Nephron (organoid): ENCODE data around the gene STAM.

ENCODE experiments used
- H3K27ac Mint-ChIP-seq, 3 experiments: 2 replicates each; pipeline ENCODE4 v1.8.0; 2020; ENCODE audit warnings: mixed read lengths in 3 of 3, mild to moderate bottlenecking in 2 of 3, moderate library complexity in 1 of 3
- H3K27me3 Mint-ChIP-seq: 2 replicates; pipeline ENCODE4 v1.8.0; 2021; ENCODE audit warnings: low read depth, mild to moderate bottlenecking, moderate library complexity, mixed read lengths
- H3K36me3 Mint-ChIP-seq: 2 replicates; pipeline ENCODE4 v1.8.0; 2020; ENCODE audit warnings: low read depth, mixed read lengths
- H3K4me1 Mint-ChIP-seq: 2 replicates; pipeline ENCODE4 v1.8.0; 2020; ENCODE audit warnings: mixed read lengths
- H3K4me3 Mint-ChIP-seq, 3 experiments: 2 replicates each; pipeline ENCODE4 v1.8.0; 2020; ENCODE audit warnings: mild to moderate bottlenecking in 3 of 3, mixed read lengths in 3 of 3, moderate library complexity in 2 of 3
- H3K9me3 Mint-ChIP-seq: 2 replicates; pipeline ENCODE4 v1.8.0; 2020; ENCODE audit warnings: mixed read lengths
- TF ChIP-seq, protein P1 (sequence below), 3 experiments: fragments of 200-600 bp; sonication (generic); IDR thresholded peaks; one replicate each; pipeline ENCODE4 v1.5.0; 2021; ENCODE audit warnings: antibody characterized with exemption in 3 of 3; ENCODE audit not compliant: unreplicated experiment in 3 of 3

Gene STAM

DNA sequence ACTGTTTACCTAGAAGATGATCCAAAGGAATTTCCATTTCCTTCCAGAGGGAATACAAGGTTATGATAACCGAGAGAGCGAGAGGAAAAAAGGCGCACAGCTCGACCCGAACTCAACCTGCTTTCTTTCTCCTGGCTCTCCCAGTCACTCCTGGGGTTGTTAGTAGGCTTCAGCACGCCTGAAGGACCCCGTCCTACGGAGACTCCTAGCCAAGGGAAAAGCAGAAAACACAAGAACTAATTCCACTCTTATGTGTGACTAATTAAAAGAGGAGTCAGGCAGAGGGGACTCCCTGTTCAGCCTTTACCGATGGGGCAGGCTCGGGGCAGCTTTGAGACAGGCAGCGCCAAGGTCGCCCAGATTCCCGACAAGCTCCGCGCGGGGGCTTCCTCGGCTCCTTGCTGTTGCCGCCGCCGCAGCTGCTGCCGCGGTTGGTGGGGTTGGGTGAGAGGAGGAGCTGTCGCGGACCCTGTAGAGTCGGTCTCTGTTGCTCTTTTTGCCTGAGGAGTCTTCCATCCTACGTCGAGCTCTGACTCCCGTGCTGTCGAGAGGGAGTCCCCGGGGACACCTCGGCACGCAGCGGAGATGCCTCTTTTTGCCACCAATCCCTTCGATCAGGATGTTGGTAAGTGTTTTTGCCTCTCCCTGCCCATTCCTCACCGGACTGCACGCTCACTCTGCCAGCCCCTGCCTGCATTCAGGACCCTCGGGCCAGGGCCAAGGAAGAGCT, at the start of gene STAM:
TSS of gene STAM (plus strand) at position 397 of the 730 bp plus-strand sequence. CDS start at position 586, 189 bp downstream.
- peak within 1 kb of the TSS; percentile 97 to 99 (median 98) for H3K4me3 Mint-ChIP-seq
- H3K9me3 Mint-ChIP-seq = peaks cover 7% of the 10 kb centered on the region
- TF ChIP-seq, protein P1, sequence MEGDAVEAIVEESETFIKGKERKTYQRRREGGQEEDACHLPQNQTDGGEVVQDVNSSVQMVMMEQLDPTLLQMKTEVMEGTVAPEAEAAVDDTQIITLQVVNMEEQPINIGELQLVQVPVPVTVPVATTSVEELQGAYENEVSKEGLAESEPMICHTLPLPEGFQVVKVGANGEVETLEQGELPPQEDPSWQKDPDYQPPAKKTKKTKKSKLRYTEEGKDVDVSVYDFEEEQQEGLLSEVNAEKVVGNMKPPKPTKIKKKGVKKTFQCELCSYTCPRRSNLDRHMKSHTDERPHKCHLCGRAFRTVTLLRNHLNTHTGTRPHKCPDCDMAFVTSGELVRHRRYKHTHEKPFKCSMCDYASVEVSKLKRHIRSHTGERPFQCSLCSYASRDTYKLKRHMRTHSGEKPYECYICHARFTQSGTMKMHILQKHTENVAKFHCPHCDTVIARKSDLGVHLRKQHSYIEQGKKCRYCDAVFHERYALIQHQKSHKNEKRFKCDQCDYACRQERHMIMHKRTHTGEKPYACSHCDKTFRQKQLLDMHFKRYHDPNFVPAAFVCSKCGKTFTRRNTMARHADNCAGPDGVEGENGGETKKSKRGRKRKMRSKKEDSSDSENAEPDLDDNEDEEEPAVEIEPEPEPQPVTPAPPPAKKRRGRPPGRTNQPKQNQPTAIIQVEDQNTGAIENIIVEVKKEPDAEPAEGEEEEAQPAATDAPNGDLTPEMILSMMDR (IDR thresholded peaks at IDR 0.05; ENCODE audit: unreplicated experiment in 3 of 3) = no peak
- H3K36me3 Mint-ChIP-seq = peaks cover 21% of the 10 kb centered on the region
- peaks cover 27% of the 10 kb centered on the region for H3K4me1 Mint-ChIP-seq
- peak within 1 kb of the TSS; percentile 100 for H3K27ac Mint-ChIP-seq
- no peaks in the 10 kb centered on the region for H3K27me3 Mint-ChIP-seq

DNA sequence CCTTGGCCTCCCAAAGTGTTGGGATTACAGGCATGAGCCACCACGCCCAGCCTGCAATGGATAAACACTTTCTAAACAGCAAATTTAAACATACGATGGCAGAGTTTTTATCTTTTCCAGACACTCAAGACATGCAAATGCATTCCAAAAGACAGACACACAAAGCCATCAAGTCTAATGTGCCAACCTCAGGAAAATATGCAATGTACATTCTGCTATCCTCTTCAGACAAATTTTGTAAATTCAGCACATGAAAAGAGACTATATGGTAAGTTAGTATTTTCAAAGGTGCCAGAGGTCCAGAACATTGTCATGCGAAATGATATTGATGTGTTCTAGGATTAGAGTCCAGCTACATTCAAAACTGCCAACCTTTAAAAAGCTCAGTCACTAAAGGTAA, 46.6 kb upstream of the STAM start:
- TF ChIP-seq, protein P1 (IDR thresholded peaks at IDR 0.05; ENCODE audit: unreplicated experiment in 3 of 3) = no peak
- Mint-ChIP-seq H3K4me3 (no peak overlapping the region), H3K27ac (no peak overlapping the region), H3K4me1 (no peaks in the 10 kb centered on the region), H3K9me3 (no peaks in the 10 kb centered on the region), H3K27me3 (no peaks in the 10 kb centered on the region), H3K36me3 (no peaks in the 10 kb centered on the region)

DNA sequence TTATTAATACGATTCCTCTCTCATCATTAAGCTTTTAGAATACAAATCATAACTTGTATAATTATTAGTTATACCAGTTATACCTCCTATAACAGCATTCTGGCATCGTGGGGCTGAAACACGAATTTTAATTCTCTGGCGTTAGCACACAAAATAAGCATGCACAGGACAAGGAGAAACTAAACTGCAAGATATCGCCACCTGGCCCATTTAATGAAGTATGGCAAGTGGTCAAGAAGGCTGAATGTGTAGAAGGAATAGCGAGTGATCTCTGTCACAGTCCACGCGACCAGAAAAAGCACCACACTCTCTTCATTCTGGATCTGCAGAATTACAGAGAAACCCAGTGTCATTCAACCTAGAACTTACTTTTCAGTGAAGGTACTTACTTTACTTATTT, 44.9 kb upstream of the STAM start:
- Mint-ChIP-seq H3K27me3 (no peaks in the 10 kb centered on the region), H3K27ac (no peak overlapping the region), H3K36me3 (no peaks in the 10 kb centered on the region), H3K4me3 (no peak overlapping the region), H3K9me3 (no peaks in the 10 kb centered on the region), H3K4me1 (no peaks in the 10 kb centered on the region)
- TF ChIP-seq, protein P1 (IDR thresholded peaks at IDR 0.05; ENCODE audit: unreplicated experiment in 3 of 3) = peak; percentile 30 to 52 (median 32)

DNA sequence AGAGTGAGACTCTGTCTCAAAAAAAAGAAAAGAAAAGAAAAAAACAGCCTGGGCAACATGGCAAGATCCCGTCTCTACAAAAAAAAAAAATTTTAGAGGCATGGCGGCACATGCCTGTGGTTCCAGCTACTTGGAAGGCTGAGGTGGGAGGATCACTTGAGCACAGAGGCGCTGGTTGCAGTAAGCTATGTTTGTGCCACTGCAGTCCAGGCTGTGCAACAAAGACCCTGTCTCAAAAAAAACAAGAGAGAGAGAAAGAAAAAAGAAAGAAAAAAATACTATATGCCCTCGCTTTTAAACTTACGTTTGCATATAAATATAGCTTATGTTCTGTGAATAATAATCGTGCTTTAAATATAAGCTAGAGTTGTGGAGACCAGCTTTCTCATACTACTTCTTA, 38.0 kb upstream of the STAM start:
- Mint-ChIP-seq H3K9me3 (no peaks in the 10 kb centered on the region), H3K27ac (no peak overlapping the region), H3K4me3 (no peak overlapping the region), H3K4me1 (no peaks in the 10 kb centered on the region), H3K36me3 (no peaks in the 10 kb centered on the region), H3K27me3 (peaks cover 5% of the 10 kb centered on the region)
- TF ChIP-seq, protein P1 (IDR thresholded peaks at IDR 0.05; ENCODE audit: unreplicated experiment in 3 of 3) = no peak

DNA sequence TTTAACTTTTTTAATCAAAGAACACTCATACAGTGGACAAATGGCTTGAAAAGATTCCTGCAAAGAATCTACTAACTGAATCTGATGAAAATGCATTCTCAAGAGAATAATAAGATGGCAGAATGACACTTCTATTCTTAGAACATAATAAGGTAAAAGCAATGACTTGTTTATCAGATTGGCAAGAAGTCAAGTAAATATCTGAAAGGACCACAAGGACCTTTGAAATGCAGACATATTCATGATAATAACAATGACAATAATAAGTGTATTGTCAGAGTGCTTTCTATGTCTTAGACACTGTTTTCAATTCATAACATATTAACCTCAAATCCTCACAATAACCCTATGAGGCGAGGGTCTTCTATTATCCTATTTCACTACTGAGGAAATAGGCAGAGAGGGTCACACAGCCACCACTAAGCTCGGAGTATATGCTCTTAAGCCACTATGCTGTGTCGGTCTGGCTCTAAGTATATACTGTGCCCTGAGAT, 37.4 kb upstream of the STAM start:
- H3K27ac Mint-ChIP-seq = no peak overlapping the region
- H3K4me3 Mint-ChIP-seq = no peak overlapping the region
- no peaks in the 10 kb centered on the region for H3K9me3 Mint-ChIP-seq
- TF ChIP-seq, protein P1 (IDR thresholded peaks at IDR 0.05; ENCODE audit: unreplicated experiment in 3 of 3) = no peak
- peaks cover 5% of the 10 kb centered on the region for H3K27me3 Mint-ChIP-seq
- H3K36me3 Mint-ChIP-seq = no peaks in the 10 kb centered on the region
- H3K4me1 Mint-ChIP-seq = no peaks in the 10 kb centered on the region

DNA sequence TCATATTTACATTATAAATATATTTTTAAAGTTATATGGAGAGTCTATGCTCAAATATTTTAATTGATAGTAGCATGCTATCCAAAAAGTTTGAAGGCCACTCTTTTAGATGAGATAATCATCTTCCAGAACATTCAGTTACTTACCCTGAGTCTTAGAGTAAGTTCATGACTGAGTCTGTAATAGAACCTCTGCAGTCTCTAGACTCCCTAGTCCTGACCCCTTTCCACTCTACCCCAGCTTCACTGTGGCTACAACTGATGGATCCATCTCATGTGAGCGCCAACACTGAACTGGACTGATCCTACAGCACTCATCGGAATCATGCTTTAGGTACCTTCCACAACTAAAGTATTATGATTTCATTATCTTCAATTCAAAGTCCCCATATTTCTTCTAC, 36.9 kb upstream of the STAM start:
- Mint-ChIP-seq H3K4me3 (no peak overlapping the region), H3K27me3 (peaks cover 5% of the 10 kb centered on the region), H3K27ac (no peak overlapping the region), H3K9me3 (no peaks in the 10 kb centered on the region), H3K36me3 (no peaks in the 10 kb centered on the region), H3K4me1 (no peaks in the 10 kb centered on the region)
- TF ChIP-seq, protein P1 (IDR thresholded peaks at IDR 0.05; ENCODE audit: unreplicated experiment in 3 of 3) = no peak
